Fibroblast of mammary gland (primary cell): ENCODE results near the gene ABLIM3.

Experiments
- DNase-seq: peaks from one replicate; pipeline ENCODE4 v3.0.0-alpha.2; 2010; ENCODE audit warnings: low read depth
- H3K4me3 ChIP-seq: 2 replicates; pipeline ENCODE4 v1.5.1; 2011; ENCODE audit warnings: low read depth, mild to moderate bottlenecking, low read length, moderate library complexity; ENCODE audit not compliant: control insufficient read depth
- CTCF ChIP-seq: conservative IDR thresholded peaks from 2 replicates; pipeline ENCODE4 v1.5.1; 2011; ENCODE audit warnings: low read depth, low read length, inconsistent platforms; ENCODE audit not compliant: control insufficient read depth, insufficient read depth

The ABLIM3 gene

GRCh38 chr5:149227168-149227826, 86.0 kb downstream of the ABLIM3 start:
- peak; percentile 54 for DNase-seq
- H3K4me3 ChIP-seq, result no peak overlapping the region
- no peak for TF ChIP-seq CTCF

DNA sequence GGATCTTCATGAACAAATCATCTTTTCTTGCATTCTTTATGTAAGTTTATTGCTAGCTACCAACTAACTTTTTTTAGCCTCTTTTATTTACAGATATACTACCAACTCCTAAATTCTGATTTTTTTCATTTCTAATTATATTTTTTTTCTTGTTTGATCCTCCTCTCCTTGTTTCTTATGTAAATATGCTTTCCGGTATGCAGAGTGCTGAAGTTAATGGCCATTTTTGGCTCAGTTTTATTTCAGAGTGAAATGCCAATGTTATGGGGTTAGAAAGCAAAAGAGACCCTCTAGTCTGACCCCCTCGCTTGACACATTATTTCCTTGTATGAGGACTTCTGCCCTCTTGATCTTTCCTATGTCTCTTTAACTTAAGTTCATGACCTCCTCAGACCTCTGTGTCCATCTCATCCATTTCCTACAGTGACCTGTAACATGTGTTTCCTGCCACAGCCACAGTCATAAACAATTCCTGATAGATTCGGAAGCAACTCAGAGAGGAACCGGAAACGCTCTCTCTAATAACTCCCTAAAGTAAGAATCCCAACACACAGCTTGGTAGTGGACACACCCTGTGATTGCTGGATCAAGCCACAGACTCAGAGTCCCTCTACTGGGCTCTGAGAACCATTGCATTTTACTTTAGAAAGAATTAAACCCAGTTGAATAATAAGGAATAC, 87.5 kb downstream of the ABLIM3 start:
- DNase-seq, result peak; percentile 93
- no peak overlapping the region for H3K4me3 ChIP-seq
- TF ChIP-seq CTCF, result peak; percentile 83

DNA sequence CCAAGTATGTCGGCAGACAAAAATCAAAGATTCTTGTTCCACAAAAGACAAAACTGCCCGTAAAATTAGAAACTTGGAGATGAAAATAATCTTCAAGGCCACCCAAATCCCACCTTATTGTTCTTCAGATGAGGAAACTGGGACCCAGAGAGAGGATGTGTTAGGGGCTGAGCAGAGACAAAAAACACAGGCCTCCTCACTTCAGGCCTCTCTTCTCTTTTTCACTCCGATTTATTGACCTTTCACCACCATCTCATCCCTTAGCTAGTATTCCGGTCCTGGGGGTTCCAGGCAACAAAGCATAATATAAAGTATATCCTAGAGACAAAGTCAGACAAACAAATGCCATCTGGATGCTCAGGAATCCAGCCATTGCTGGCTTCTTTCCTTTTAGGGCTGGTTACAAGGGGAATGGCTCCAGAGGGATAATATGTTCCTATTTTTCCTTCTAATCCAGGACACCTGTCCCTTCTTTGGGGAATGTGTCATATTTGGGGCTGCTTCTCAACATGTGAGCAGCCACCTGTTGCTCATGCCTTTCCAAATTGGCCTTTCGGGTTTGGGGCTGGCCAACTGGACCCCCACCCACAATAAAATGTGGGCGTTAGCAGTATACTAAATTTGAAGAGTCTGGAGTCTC, 88.1 kb downstream of the ABLIM3 start:
- TF ChIP-seq CTCF, result no peak
- no peak overlapping the region for H3K4me3 ChIP-seq
- no peak for DNase-seq

DNA sequence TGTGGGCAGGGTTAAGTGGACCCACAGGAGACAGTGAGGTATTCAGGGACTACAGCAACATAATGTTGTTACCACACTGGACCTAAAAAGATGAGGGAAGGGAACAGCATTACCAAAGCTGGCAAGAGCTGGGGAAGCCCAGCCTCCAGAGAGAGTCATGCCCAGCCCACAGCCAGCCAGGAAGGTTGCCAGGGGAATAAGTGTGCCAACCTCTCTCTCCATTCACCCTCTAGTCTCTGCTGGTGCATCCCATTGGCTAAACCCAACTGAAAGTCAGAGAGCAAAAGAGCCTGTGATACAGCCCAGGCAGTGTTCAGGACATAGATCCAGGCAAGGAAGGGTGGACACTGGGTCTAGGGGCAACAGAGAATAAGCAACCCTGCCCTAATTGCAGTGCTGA, 94.5 kb downstream of the ABLIM3 start:
- H3K4me3 ChIP-seq, result no peak overlapping the region
- no peak for DNase-seq
- TF ChIP-seq CTCF, result no peak

GRCh38 chr5:149237662-149238061, 96.4 kb downstream of the ABLIM3 start:
- no peak for DNase-seq
- peak; percentile 26 for TF ChIP-seq CTCF
- H3K4me3 ChIP-seq, result no peak overlapping the region

GRCh38 chr5:149238540-149238939, 97.2 kb downstream of the ABLIM3 start:
- no peak for TF ChIP-seq CTCF
- no peak for DNase-seq
- no peak overlapping the region for H3K4me3 ChIP-seq

DNA sequence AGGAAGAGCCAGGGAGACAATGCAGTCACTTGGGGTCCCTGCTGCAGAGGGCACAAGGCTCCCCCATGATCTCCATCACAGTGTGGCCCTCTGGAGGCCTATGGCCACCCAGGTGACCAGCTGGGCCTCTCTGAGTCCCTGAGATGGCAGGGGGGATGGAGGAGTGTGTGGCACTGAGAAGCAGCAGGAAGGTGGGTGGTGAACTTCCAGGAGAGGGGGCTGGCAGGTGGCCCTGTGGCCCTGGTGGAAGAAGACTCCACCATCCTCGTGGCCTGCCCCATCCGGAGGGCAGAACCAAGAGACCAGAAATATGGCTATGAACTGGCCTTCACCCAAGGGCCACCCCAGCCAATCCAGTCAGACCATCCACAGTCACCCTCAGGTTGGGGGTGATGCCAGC, 98.6 kb downstream of the ABLIM3 start:
- TF ChIP-seq CTCF, result no peak
- DNase-seq, result no peak
- H3K4me3 ChIP-seq, result no peak overlapping the region
